Activated T-helper 2 cell treated with anti-CD3 and anti-CD28 coated beads, Interferon-gamma antibody, Interleukin-2, Interleukin-4, amounts not matched to agents 10 μg/mL and 5 μg/mL and 100 μg/mL, durations not matched to agents 14 hours and 24 hours and 36 hours (primary cell): ENCODE results near the gene FYN. TPM values are rescaled to one million over a fixed set of nuclear protein-coding genes. Genes with fewer than 3 reads are reported as not detected.

Experiments used
- DNase-seq: peaks from one replicate; pipeline ENCODE4 v3.0.0; 2021; ENCODE audit warnings: low spot score
- H3K27ac Mint-ChIP-seq: one replicate; pipeline ENCODE4 v1.8.0; 2021; ENCODE audit warnings: mixed read lengths
- H3K27me3 Mint-ChIP-seq: one replicate; pipeline ENCODE4 v1.8.0; 2021; ENCODE audit warnings: low read depth, mixed read lengths
- H3K36me3 Mint-ChIP-seq: one replicate; pipeline ENCODE4 v1.8.0; 2021; ENCODE audit warnings: low read depth, mixed read lengths
- H3K4me1 Mint-ChIP-seq: one replicate; pipeline ENCODE4 v1.8.0; 2021; ENCODE audit warnings: low read depth, mixed read lengths
- H3K4me3 Mint-ChIP-seq: one replicate; pipeline ENCODE4 v1.8.0; 2021; ENCODE audit warnings: low read depth, mild to moderate bottlenecking, moderate library complexity, mixed read lengths
- H3K9me3 Mint-ChIP-seq: one replicate; pipeline ENCODE4 v1.8.0; 2021; ENCODE audit warnings: mixed read lengths
- intact Hi-C: fragments of 100-400 bp; cut with micrococcal nuclease; formaldehyde crosslinking; loops from one replicate; pipeline ENCODE4 v1.15.1; 2023
- total RNA-seq: library from RNA; stranded (reverse); gene quantifications from 2 replicates; pipeline ENCODE4 v1.2.3, GENCODE V29; 2022

The FYN gene
- total RNA-seq, 1 donor from 2014 or later: 359 TPM

- peaks cover 4% of the 10 kb centered on the region for H3K9me3 Mint-ChIP-seq
- intact Hi-C loops: no loop called here
- H3K27ac Mint-ChIP-seq: peak overlapping the region; percentile 69
- H3K27me3 Mint-ChIP-seq: no peaks in the 10 kb centered on the region
- no peak overlapping the region for H3K4me3 Mint-ChIP-seq
- peaks cover 56% of the 10 kb centered on the region for H3K4me1 Mint-ChIP-seq
- DNase-seq: no peak
- H3K36me3 Mint-ChIP-seq: peaks cover 66% of the 10 kb centered on the region
Measured at GRCh38 chr6:111817451-111818120, 55.7 kb downstream of the FYN start.

- intact Hi-C loops: loop anchor here (1.0 kb wide), 2 partner anchors 8 to 11 kb away; no protein-coding TSS in a partner anchor
- peaks cover 67% of the 10 kb centered on the region for H3K36me3 Mint-ChIP-seq
- H3K27ac Mint-ChIP-seq: peak overlapping the region; percentile 81
Measured at GRCh38 chr6:111813677-111814310, 59.5 kb downstream of the FYN start.

GRCh38 chr6:111813237-111813636, 60.0 kb downstream of the FYN start:
- Mint-ChIP-seq H3K4me1 (peaks cover 72% of the 10 kb centered on the region), H3K9me3 (no peaks in the 10 kb centered on the region), H3K4me3 (peak overlapping the region; percentile 10), H3K27ac (peak overlapping the region; percentile 81), H3K27me3 (no peaks in the 10 kb centered on the region), H3K36me3 (peaks cover 67% of the 10 kb centered on the region)
- intact Hi-C loops: loop anchor here (1.0 kb wide), 2 partner anchors 8 to 11 kb away; no protein-coding TSS in a partner anchor
- DNase-seq: no peak

More at GRCh38 chr6:111813677-111814310, 59.5 kb downstream of the FYN start:
- H3K9me3 Mint-ChIP-seq: no peaks in the 10 kb centered on the region
- peaks cover 73% of the 10 kb centered on the region for H3K4me1 Mint-ChIP-seq
- H3K27me3 Mint-ChIP-seq: no peaks in the 10 kb centered on the region
- H3K4me3 Mint-ChIP-seq: peak overlapping the region; percentile 27
- DNase-seq: no peak

GRCh38 chr6:111812060-111813038, 60.9 kb downstream of the FYN start:
- no peak for DNase-seq
- Mint-ChIP-seq H3K27me3 (no peaks in the 10 kb centered on the region), H3K9me3 (no peaks in the 10 kb centered on the region), H3K27ac (peak overlapping the region; percentile 88), H3K36me3 (peaks cover 65% of the 10 kb centered on the region), H3K4me3 (peak overlapping the region; percentile 13), H3K4me1 (peaks cover 71% of the 10 kb centered on the region)
- intact Hi-C loops: loop anchor here (1.0 kb wide), 2 partner anchors 7 to 12 kb away; no protein-coding TSS in a partner anchor

GRCh38 chr6:111810294-111811131, 62.7 kb downstream of the FYN start:
- DNase-seq: no peak
- peak overlapping the region; percentile 88 for H3K27ac Mint-ChIP-seq
- intact Hi-C loops: loop anchor here (1.0 to 2.0 kb wide), 3 partner anchors 16 to 46 kb away; no protein-coding TSS in a partner anchor
- no peaks in the 10 kb centered on the region for H3K27me3 Mint-ChIP-seq
- H3K4me1 Mint-ChIP-seq: peaks cover 80% of the 10 kb centered on the region
- H3K4me3 Mint-ChIP-seq: peak overlapping the region; percentile 51
- H3K9me3 Mint-ChIP-seq: no peaks in the 10 kb centered on the region
- peaks cover 68% of the 10 kb centered on the region for H3K36me3 Mint-ChIP-seq

- Mint-ChIP-seq H3K4me1 (peaks cover 82% of the 10 kb centered on the region), H3K27me3 (no peaks in the 10 kb centered on the region), H3K36me3 (peaks cover 68% of the 10 kb centered on the region), H3K4me3 (peak overlapping the region; percentile 48), H3K9me3 (no peaks in the 10 kb centered on the region), H3K27ac (peak overlapping the region; percentile 88)
- no peak for DNase-seq
- intact Hi-C loops: loop anchor here (1.0 to 2.0 kb wide), 3 partner anchors 15 to 45 kb away; no protein-coding TSS in a partner anchor
Measured at GRCh38 chr6:111809766-111810165, 63.5 kb downstream of the FYN start.

- H3K36me3 Mint-ChIP-seq: peaks cover 68% of the 10 kb centered on the region
- no peaks in the 10 kb centered on the region for H3K27me3 Mint-ChIP-seq
- DNase-seq: no peak
- no peak overlapping the region for H3K4me3 Mint-ChIP-seq
- H3K27ac Mint-ChIP-seq: peak overlapping the region; percentile 20
- intact Hi-C loops: no loop called here
- H3K9me3 Mint-ChIP-seq: no peaks in the 10 kb centered on the region
- peaks cover 87% of the 10 kb centered on the region for H3K4me1 Mint-ChIP-seq
Measured at GRCh38 chr6:111809264-111809663, 64.0 kb downstream of the FYN start.

GRCh38 chr6:111808493-111808892, 64.8 kb downstream of the FYN start:
- Mint-ChIP-seq H3K4me1 (peaks cover 87% of the 10 kb centered on the region), H3K27me3 (no peaks in the 10 kb centered on the region), H3K4me3 (no peak overlapping the region), H3K9me3 (no peaks in the 10 kb centered on the region), H3K36me3 (peaks cover 61% of the 10 kb centered on the region), H3K27ac (peak overlapping the region; percentile 56)
- no peak for DNase-seq
- intact Hi-C loops: no loop called here

- intact Hi-C loops: no loop called here
- DNase-seq: no peak
- Mint-ChIP-seq H3K36me3 (peaks cover 61% of the 10 kb centered on the region), H3K27me3 (no peaks in the 10 kb centered on the region), H3K4me3 (peak overlapping the region; percentile 20), H3K27ac (peak overlapping the region; percentile 96), H3K9me3 (no peaks in the 10 kb centered on the region), H3K4me1 (peaks cover 82% of the 10 kb centered on the region)
Measured at GRCh38 chr6:111806561-111807497, 66.4 kb downstream of the FYN start.

- peaks cover 60% of the 10 kb centered on the region for H3K36me3 Mint-ChIP-seq
- H3K4me1 Mint-ChIP-seq: peaks cover 78% of the 10 kb centered on the region
- intact Hi-C loops: no loop called here
- peak overlapping the region; percentile 54 for H3K4me3 Mint-ChIP-seq
- H3K27me3 Mint-ChIP-seq: no peaks in the 10 kb centered on the region
- no peaks in the 10 kb centered on the region for H3K9me3 Mint-ChIP-seq
- peak overlapping the region; percentile 96 for H3K27ac Mint-ChIP-seq
- DNase-seq: no peak
Measured at GRCh38 chr6:111806165-111806547, 67.1 kb downstream of the FYN start.
